ENCODE results near the gene PTPN22. TPM values are rescaled to one million over a fixed set of nuclear protein-coding genes. Genes with fewer than 3 reads are reported as not detected.

PTPN22 gene
- total and polyA plus RNA-seq, 9 of the 15 experiments (the other 6 are each of a cell fraction or from before 2014, with no cell fraction given): 0.45 to 4.6 (median 1.1) TPM

DNA sequence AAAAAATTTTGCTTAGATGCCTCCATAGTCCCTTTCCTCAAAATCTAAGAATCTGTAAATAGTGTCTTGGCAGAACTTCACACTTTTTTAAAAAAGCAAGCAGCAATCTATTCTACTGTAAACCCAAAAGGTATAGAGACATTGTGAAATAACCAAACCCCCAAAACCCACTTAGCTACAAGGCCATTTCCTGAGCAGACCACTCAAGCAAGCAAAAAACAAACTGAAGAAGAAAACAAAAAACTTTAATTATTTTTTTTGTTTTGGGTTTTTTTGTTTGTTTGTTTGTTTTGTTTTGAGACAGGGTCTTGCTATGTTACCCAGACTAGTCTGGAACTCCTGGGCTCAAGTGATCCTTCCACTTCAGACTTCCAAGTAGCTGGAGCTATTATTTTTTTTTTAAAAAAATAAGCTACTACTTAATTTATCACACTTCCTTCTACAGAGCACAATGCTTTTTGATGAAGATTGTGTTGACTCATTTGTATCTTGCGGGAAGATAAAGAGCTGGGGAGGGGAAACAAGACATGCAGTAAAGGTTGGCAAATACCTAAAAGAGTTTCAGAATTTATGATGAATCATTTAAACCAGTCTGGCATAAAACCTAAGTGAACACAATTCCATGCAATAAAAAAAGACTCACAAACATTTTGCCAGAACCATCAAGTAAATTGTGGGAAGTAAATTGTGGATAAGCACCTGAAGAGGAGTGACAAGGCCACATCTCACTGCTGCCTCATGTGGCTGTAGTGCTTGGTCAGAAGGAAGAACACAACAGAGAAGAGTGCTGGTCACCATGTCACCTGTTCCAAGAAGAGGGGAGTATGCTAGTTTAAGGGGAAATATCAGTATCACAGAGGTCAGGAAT, 2.7 kb upstream of the PTPN22 start (continued):
- TF ChIP-seq MED1 (CRISPR knock-in tag; IDR thresholded peaks at IDR 0.05; ENCODE audit: borderline replicate concordance): no peak
- TF ChIP-seq IFI16 (CRISPR knock-in tag; IDR thresholded peaks at IDR 0.05): no peak
- no peak for TF ChIP-seq ATF1 (CRISPR knock-in tag; IDR thresholded peaks at IDR 0.05)
- TF ChIP-seq ATF1 (tag; IDR thresholded peaks at IDR 0.05): peak; percentile 43; the same call in 1 of the 2 replicates
- TF ChIP-seq CEBPB (tag; IDR thresholded peaks at IDR 0.05): no peak
- TF ChIP-seq MAFK (IDR thresholded peaks at IDR 0.05; ENCODE audit: low read length): peak; percentile 45; the same call in 1 of the 2 replicates
- TF ChIP-seq, protein P1, sequence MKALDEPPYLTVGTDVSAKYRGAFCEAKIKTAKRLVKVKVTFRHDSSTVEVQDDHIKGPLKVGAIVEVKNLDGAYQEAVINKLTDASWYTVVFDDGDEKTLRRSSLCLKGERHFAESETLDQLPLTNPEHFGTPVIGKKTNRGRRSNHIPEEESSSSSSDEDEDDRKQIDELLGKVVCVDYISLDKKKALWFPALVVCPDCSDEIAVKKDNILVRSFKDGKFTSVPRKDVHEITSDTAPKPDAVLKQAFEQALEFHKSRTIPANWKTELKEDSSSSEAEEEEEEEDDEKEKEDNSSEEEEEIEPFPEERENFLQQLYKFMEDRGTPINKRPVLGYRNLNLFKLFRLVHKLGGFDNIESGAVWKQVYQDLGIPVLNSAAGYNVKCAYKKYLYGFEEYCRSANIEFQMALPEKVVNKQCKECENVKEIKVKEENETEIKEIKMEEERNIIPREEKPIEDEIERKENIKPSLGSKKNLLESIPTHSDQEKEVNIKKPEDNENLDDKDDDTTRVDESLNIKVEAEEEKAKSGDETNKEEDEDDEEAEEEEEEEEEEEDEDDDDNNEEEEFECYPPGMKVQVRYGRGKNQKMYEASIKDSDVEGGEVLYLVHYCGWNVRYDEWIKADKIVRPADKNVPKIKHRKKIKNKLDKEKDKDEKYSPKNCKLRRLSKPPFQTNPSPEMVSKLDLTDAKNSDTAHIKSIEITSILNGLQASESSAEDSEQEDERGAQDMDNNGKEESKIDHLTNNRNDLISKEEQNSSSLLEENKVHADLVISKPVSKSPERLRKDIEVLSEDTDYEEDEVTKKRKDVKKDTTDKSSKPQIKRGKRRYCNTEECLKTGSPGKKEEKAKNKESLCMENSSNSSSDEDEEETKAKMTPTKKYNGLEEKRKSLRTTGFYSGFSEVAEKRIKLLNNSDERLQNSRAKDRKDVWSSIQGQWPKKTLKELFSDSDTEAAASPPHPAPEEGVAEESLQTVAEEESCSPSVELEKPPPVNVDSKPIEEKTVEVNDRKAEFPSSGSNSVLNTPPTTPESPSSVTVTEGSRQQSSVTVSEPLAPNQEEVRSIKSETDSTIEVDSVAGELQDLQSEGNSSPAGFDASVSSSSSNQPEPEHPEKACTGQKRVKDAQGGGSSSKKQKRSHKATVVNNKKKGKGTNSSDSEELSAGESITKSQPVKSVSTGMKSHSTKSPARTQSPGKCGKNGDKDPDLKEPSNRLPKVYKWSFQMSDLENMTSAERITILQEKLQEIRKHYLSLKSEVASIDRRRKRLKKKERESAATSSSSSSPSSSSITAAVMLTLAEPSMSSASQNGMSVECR (CRISPR knock-in tag; IDR thresholded peaks at IDR 0.05): no peak
- peak; percentile 51 for TF ChIP-seq C11orf30 (IDR thresholded peaks at IDR 0.05; ENCODE audit: low read depth)
- no peak for TF ChIP-seq WHSC1 (IDR thresholded peaks at IDR 0.05; ENCODE audit: low read length)
- TF ChIP-seq SP1 (CRISPR knock-in tag; IDR thresholded peaks at IDR 0.05): no peak
- peak in 1 of 2 experiments; percentile 19; a peak in 1 of 4 replicates for TF ChIP-seq FOXA3 (CRISPR knock-in tag; conservative IDR thresholded peaks at IDR 0.05 in 1 of 2, IDR thresholded peaks at IDR 0.05 in 1 of 2)
- TF ChIP-seq ATF3 (IDR thresholded peaks at IDR 0.05): 0 out of 2 replicates have a peak, but pooled peaks have one; percentile 28
- no peak for TF ChIP-seq ATF3 (CRISPR knock-in tag; conservative IDR thresholded peaks at IDR 0.05)
- TF ChIP-seq TEAD4 (IDR thresholded peaks at IDR 0.05; ENCODE audit: low read length): peak; percentile 16; the same call in 1 of the 2 replicates
- TF ChIP-seq TEAD4 (CRISPR knock-in tag; IDR thresholded peaks at IDR 0.05; ENCODE audit: borderline replicate concordance): no peak
- peak; percentile 34; the same call in 1 of the 2 replicates for TF ChIP-seq EP300 (IDR thresholded peaks at IDR 0.05; ENCODE audit: low read length)
- TF ChIP-seq L3MBTL2 (IDR thresholded peaks at IDR 0.05): peak; percentile 32
- peak; percentile 68 for TF ChIP-seq NFE2 (IDR thresholded peaks at IDR 0.05; ENCODE audit: low read depth)
- TF ChIP-seq SPI1 (IDR thresholded peaks at IDR 0.05; ENCODE audit: borderline replicate concordance, low read depth, low read length): 0 out of 2 replicates have a peak, but pooled peaks have one; percentile 31
- no peak for TF ChIP-seq ZNF121 (CRISPR knock-in tag; conservative IDR thresholded peaks at IDR 0.05)
- TF ChIP-seq HDAC2 (IDR thresholded peaks at IDR 0.05): 0 out of 2 replicates have a peak, but pooled peaks have one; percentile 12
- TF ChIP-seq CREM (IDR thresholded peaks at IDR 0.05; ENCODE audit: low read depth): peak; percentile 59; the same call in 1 of the 2 replicates
- TF ChIP-seq MAZ (CRISPR knock-in tag; conservative IDR thresholded peaks at IDR 0.05 in 1 of 2, IDR thresholded peaks at IDR 0.05 in 1 of 2): peak in 1 of 2 experiments; percentile 42; a peak in 1 of 4 replicates
- TF ChIP-seq CREB1 (IDR thresholded peaks at IDR 0.05): no peak
- no peak; the same call in 1 of the 2 replicates for TF ChIP-seq CREB1 (CRISPR knock-in tag; IDR thresholded peaks at IDR 0.05)
- TF ChIP-seq ZZZ3 (IDR thresholded peaks at IDR 0.05): no peak

All from K562 (cell line).